Kidney epithelial cell (primary cell): ENCODE results near the gene CCR7. TPM values are rescaled to one million over a fixed set of nuclear protein-coding genes. Genes with fewer than 3 reads are reported as not detected.

Experiments
- DNase-seq: peaks from one replicate; pipeline ENCODE4 v3.0.0-alpha.2; 2010; ENCODE audit warnings: low read depth
- H3K27me3 ChIP-seq: 2 replicates; pipeline ENCODE4 v1.6.0; 2011; ENCODE audit warnings: low read length; ENCODE audit not compliant: control insufficient read depth, insufficient read depth
- H3K36me3 ChIP-seq: 2 replicates; pipeline ENCODE4 v1.5.1; 2011; ENCODE audit warnings: low read length; ENCODE audit not compliant: control insufficient read depth, insufficient read depth
- H3K4me3 ChIP-seq: 2 replicates; pipeline ENCODE4 v1.5.1; 2011; ENCODE audit warnings: low read depth, mild to moderate bottlenecking, control low read depth, low read length
- CTCF ChIP-seq: IDR thresholded peaks from 2 replicates; pipeline ENCODE4 v1.5.1; 2011; ENCODE audit warnings: mild to moderate bottlenecking, moderate library complexity, low read length, control low read depth, inconsistent platforms; ENCODE audit not compliant: insufficient read depth, poor library complexity, severe bottlenecking
- total RNA-seq: library from RNA; depleted of rRNA; stranded (reverse); fragments of >200 nt; gene quantifications from 2 replicates; pipeline ENCODE4 v1.2.3, GENCODE V29; 2015

CCR7 gene
- total RNA-seq, 1 donor from 2014 or later = not detected

- no peak for TF ChIP-seq CTCF
- DNase-seq = no peak
- Histone ChIP-seq H3K4me3 (no peak overlapping the region), H3K36me3 (no peaks in the 10 kb centered on the region), H3K27me3 (no peaks in the 10 kb centered on the region)
These were observed 47.3 kb downstream of the CCR7 start for GRCh38 chr17:40517981-40518380.

GRCh38 chr17:40517286-40517662 lies 48.0 kb downstream of the CCR7 start:
- TF ChIP-seq CTCF = no peak
- H3K4me3 ChIP-seq = no peak overlapping the region
- no peaks in the 10 kb centered on the region for H3K27me3 ChIP-seq

GRCh38 chr17:40516581-40517285 lies 48.5 kb downstream of the CCR7 start:
- DNase-seq = no peak
- H3K4me3 ChIP-seq = no peak overlapping the region
- TF ChIP-seq CTCF = no peak
- H3K27me3 ChIP-seq = no peaks in the 10 kb centered on the region
- no peaks in the 10 kb centered on the region for H3K36me3 ChIP-seq

More at GRCh38 chr17:40517286-40517662, 48.0 kb downstream of the CCR7 start:
- no peaks in the 10 kb centered on the region for H3K36me3 ChIP-seq
- no peak for DNase-seq

GRCh38 chr17:40515491-40516041 lies 49.7 kb downstream of the CCR7 start:
- H3K4me3 ChIP-seq = no peak overlapping the region
- DNase-seq = no peak
- H3K36me3 ChIP-seq = no peaks in the 10 kb centered on the region
- TF ChIP-seq CTCF = no peak
- no peaks in the 10 kb centered on the region for H3K27me3 ChIP-seq

- Histone ChIP-seq H3K36me3 (no peaks in the 10 kb centered on the region), H3K4me3 (no peak overlapping the region), H3K27me3 (no peaks in the 10 kb centered on the region)
- DNase-seq = no peak
- no peak for TF ChIP-seq CTCF
These were observed 50.3 kb downstream of the CCR7 start for GRCh38 chr17:40515011-40515410.
